ENCODE results near the gene AP4M1. TPM values are rescaled to one million over a fixed set of nuclear protein-coding genes. Genes with fewer than 3 reads are reported as not detected.

The AP4M1 gene
- polyA plus RNA-seq, 1 donor = 18.2 TPM

DNA sequence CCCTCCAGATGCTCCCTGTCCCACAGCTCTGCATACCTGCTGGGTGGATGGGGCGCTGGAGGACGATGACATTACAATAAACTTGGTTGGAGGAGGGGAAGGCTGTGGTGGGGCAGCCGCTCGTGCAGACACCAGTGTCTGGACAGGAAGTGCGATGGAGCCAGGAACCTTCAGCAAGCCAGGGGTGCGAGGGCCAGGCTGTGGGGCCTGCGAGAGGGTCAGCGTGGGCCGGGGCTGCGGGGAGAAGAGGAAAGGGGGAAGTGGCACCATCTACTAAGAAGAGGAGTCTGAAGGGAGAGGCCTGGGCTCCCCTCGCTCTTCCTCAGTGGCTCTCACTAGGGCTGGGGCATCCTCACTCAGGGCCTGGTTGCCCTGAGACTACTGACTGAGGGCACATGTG is 6.4 kb downstream of the AP4M1 start:
- no peak for DNase-seq
- H3K4me3 ChIP-seq (ENCODE audit: low read length) = no peak overlapping the region
- no peaks in the 10 kb centered on the region for H3K27me3 ChIP-seq (ENCODE audit: control insufficient read depth, insufficient read depth, low read length)
- no peak overlapping the region for H3K27ac ChIP-seq (ENCODE audit: low read length)
- 90% methylated on average over 2 of the region's 11 CpGs for WGBS (ENCODE audit: insufficient coverage, low lambda C conversion rate)
- H3K36me3 ChIP-seq (ENCODE audit: control insufficient read depth, insufficient read depth, low read length) = peaks cover 80% of the 10 kb centered on the region
- no peaks in the 10 kb centered on the region for H3K9me3 ChIP-seq (ENCODE audit: control insufficient read depth, low read depth, low read length)
- H3K4me1 ChIP-seq (ENCODE audit: control insufficient read depth, insufficient read depth, low read length) = no peaks in the 10 kb centered on the region

DNA sequence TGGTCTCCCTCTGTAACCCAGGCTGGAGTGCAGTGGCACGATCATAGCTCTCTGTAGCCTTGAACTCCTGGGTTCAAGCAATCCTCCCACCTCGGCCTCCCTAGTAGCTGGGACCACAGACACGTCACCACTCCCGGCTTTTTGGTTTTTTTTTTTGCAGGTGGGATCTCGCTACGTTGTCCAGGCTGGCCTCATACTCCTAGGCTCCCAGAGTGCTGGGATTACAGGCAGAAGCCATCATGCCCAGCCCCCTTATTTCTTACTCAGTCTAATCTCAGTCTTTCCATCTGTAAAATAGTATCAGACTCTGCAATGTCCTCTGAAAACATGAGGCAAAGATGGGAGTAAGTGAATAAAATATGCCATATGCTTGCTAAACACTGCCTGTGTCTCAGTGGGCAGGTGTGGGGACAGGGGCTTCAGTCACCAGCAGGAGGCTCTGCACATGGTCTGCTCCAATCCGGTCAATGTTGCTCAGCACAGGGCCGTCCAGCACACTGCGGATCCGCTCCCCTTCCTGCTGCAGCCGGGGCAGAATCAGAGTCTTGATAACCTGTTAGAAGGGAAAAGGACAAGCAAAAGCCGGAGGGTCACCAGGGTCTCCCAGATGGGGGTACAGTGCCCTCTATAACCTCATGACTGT is 8.2 kb downstream of the AP4M1 start:
- Histone ChIP-seq H3K27ac (ENCODE audit: low read length) (no peak overlapping the region), H3K27me3 (ENCODE audit: control insufficient read depth, insufficient read depth, low read length) (no peaks in the 10 kb centered on the region), H3K9me3 (ENCODE audit: control insufficient read depth, low read depth, low read length) (no peaks in the 10 kb centered on the region), H3K36me3 (ENCODE audit: control insufficient read depth, insufficient read depth, low read length) (peaks cover 82% of the 10 kb centered on the region), H3K4me3 (ENCODE audit: low read length) (no peak overlapping the region), H3K4me1 (ENCODE audit: control insufficient read depth, insufficient read depth, low read length) (no peaks in the 10 kb centered on the region)
- DNase-seq = no peak
- no CpG with 5 or more reads among the region's 12 CpGs for WGBS (ENCODE audit: insufficient coverage, low lambda C conversion rate)

DNA sequence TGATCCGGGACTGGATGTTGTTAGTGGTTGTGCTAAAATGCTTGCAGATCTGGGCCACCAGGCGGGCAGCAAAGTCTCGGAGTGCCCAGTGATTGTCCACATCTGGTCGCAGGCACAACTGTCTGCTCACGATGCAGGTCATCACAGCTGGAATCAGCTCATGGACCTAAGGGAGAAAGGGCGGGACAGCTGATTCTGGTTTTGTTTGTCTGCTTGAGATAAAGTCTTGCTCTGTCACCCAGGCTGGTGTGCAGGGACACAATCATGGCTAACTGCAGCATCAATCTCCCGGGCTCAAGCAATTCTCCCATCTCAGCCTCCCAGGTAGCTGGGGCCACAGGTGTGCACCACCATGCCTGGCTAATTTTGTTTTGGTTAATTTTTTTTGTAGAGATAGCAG is 9.7 kb downstream of the AP4M1 start:
- DNase-seq = no peak
- no CpG with 5 or more reads among the region's 7 CpGs for WGBS (ENCODE audit: insufficient coverage, low lambda C conversion rate)
- Histone ChIP-seq H3K4me1 (ENCODE audit: control insufficient read depth, insufficient read depth, low read length) (no peaks in the 10 kb centered on the region), H3K9me3 (ENCODE audit: control insufficient read depth, low read depth, low read length) (no peaks in the 10 kb centered on the region), H3K27ac (ENCODE audit: low read length) (no peak overlapping the region), H3K4me3 (ENCODE audit: low read length) (no peak overlapping the region), H3K27me3 (ENCODE audit: control insufficient read depth, insufficient read depth, low read length) (no peaks in the 10 kb centered on the region), H3K36me3 (ENCODE audit: control insufficient read depth, insufficient read depth, low read length) (peaks cover 70% of the 10 kb centered on the region)

DNA sequence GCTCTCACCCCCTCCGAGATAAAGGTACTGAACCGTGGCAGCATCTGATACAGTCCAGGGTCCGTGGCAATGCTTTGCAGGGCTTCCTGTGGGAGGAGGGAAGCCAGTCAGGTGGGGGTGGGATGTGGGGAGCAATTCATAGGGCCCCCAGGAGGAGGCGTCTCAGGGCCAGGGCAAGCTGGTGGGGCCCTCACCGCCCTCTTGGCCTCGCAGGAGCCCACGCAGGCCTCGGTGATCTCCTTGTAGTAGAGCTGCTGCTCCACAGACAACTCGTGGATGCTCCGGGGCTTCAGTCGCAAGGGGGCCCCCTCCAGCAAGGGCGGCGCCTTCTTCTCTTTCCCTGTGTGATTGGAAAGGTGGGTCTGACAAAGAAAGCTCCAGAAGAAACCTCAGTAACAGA is 10.5 kb downstream of the AP4M1 start:
- H3K4me1 ChIP-seq (ENCODE audit: control insufficient read depth, insufficient read depth, low read length) = no peaks in the 10 kb centered on the region
- H3K36me3 ChIP-seq (ENCODE audit: control insufficient read depth, insufficient read depth, low read length) = peaks cover 66% of the 10 kb centered on the region
- H3K27me3 ChIP-seq (ENCODE audit: control insufficient read depth, insufficient read depth, low read length) = no peaks in the 10 kb centered on the region
- WGBS (ENCODE audit: insufficient coverage, low lambda C conversion rate) = no CpG with 5 or more reads among the region's 13 CpGs
- H3K4me3 ChIP-seq (ENCODE audit: low read length) = no peak overlapping the region
- H3K27ac ChIP-seq (ENCODE audit: low read length) = no peak overlapping the region
- no peak for DNase-seq
- no peaks in the 10 kb centered on the region for H3K9me3 ChIP-seq (ENCODE audit: control insufficient read depth, low read depth, low read length)

DNA sequence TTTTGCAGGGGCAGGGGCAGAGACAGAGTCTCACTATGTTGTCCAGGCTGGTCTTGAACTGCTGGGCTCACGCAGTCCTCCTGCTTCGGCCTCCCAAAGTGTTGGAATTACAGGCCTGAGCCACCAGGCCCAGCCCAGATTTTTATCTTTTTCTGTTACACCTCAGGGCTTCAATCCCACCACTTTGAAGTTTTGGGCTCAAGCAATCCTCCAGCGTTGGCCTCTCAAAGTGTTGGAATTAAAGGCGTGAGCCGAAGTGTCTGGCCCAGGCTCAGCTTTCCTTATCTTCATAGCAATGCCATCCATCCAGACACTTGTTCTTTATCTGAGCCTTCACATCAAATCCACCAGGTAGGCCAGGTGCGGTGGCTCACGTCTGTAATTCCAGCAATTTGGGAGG is 13.6 kb downstream of the AP4M1 start:
- H3K27me3 ChIP-seq (ENCODE audit: control insufficient read depth, insufficient read depth, low read length) = no peaks in the 10 kb centered on the region
- H3K4me1 ChIP-seq (ENCODE audit: control insufficient read depth, insufficient read depth, low read length) = peaks cover 5% of the 10 kb centered on the region

DNA sequence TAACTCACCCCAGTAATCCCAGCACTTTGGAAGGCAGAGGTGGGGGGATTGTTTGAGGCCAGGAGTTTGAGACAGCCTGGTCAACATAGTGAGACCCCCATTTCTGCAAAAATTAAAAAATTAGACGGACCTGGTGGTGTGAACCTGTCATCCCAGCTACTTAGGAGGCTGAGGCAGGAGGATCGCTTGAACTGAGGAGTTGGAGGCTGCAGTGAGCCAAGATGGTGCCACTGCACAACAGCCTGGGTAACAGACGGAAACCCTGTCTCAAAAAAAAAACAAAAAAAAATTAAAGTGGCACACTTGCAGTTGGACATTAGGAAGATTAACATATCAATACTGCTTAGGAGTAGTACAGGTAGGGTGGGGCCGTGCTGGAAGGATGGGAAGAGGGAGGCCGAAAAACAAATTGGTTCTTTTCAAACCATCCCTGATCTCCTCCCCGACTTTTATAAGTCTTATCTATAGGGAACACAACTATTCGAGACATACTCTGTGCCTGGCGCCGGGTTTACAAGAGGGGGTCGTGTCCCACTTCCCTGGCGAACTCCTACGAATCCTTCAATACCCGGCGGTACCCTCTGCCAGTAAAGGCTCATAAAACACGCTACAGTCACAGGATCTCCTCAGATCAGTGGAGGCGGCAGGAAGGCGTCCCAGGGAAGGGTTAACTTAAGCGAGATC is 17.1 kb downstream of the AP4M1 start:
- no peaks in the 10 kb centered on the region for H3K9me3 ChIP-seq (ENCODE audit: control insufficient read depth, low read depth, low read length)
- no peak for DNase-seq
- WGBS (ENCODE audit: insufficient coverage, low lambda C conversion rate) = 27% methylated on average over 3 of the region's 18 CpGs

More for the DNA sequence above, 13.6 kb downstream of the AP4M1 start:
- WGBS (ENCODE audit: insufficient coverage, low lambda C conversion rate) = no CpG with 5 or more reads among the region's 7 CpGs
- Histone ChIP-seq H3K36me3 (ENCODE audit: control insufficient read depth, insufficient read depth, low read length) (peaks cover 39% of the 10 kb centered on the region), H3K9me3 (ENCODE audit: control insufficient read depth, low read depth, low read length) (no peaks in the 10 kb centered on the region), H3K27ac (ENCODE audit: low read length) (no peak overlapping the region), H3K4me3 (ENCODE audit: low read length) (no peak overlapping the region)
- no peak for DNase-seq

DNA sequence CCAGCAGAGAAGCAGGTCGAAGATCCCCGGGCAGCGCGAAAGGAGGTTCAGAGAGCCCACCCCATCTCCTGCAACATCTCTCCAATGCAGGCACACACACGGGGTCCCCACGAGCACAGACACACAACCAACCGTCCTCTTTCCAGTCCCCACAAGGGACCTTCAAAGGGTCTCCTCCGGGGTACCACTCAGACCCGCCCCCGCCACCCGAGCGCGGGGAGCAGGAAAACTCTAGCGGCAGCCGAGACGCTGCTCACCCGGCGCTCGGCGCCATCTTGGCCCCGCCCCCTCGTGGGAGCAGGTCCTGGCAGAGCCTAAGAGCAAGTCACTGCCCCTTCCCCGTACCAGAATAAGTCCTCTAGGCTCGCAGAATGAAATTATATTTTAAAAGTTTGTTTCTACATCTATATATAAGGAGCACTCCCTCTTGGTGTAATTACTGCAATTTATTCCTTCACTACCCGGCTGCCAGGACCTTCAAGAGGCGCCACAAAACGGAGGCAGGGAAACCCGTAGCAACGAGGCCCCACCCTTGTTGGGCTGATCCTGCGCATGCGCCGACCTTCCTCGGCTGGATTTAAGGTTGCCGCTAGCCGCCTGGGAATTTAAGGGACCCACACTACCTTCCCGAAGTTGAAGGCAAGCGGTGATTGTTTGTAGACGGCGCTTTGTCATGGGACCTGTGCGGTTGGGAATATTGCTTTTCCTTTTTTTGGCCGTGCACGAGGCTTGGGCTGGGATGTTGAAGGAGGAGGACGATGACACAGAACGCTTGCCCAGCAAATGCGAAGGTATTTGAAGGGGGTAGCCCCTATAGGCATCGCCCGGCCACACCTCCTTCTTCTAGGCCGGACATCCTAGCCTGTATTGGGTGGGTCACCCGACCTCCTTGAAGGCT is 17.9 kb downstream of the AP4M1 start, which contains the start of the genes CNPY4 and TAF6:
Gene CNPY4 (plus strand): TSS at position 563 of the 898 bp plus-strand sequence. CDS start 111 bp downstream, at position 674.
Gene TAF6 (minus strand): TSS at position 287 of the 898 bp plus-strand sequence. CDS start 5,149 bp downstream, outside the sequence.
- peak; percentile 92 to 93 for DNase-seq

More for the DNA sequence above, 17.1 kb downstream of the AP4M1 start:
- Histone ChIP-seq H3K27ac (ENCODE audit: low read length) (no peak overlapping the region), H3K36me3 (ENCODE audit: control insufficient read depth, insufficient read depth, low read length) (peaks cover 16% of the 10 kb centered on the region), H3K27me3 (ENCODE audit: control insufficient read depth, insufficient read depth, low read length) (no peaks in the 10 kb centered on the region), H3K4me1 (ENCODE audit: control insufficient read depth, insufficient read depth, low read length) (peaks cover 12% of the 10 kb centered on the region), H3K4me3 (ENCODE audit: low read length) (peak overlapping the region; percentile 76)

DNA sequence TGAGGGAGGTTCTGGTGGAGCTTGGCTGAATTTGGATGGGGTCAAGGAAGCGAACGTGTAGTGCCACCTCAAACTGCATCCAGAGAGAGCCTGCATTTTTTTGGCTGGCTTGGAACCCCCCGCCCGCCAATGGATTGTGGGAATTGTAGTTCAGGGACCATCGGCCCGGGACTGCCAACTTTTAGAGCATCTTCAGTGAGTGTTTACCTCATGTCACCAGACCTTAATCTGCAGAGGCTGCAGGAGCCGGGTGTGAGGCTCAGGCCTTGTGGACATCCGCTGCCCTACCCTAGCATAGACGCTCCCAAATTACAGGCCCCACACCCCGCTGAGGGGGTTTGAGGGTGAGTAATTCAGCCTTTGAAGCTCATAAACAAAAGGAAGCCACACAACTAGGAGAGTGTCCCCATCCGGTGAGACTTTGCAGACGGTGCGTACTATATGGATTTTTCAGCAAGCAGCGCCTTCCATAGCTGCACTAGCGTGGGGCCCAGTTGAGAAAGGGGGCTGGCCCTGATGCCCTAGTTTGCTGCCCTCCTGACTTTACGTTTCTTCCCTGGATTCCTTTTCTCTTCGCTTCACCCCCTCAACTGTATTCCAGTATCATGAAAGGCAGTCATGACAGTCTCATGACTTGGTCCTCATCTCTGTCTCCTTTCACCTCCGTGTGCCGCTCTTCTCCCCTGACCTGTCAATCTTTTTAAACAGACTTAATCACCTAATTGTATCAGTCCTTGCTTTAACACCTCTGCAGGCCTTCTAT is 18.7 kb downstream of the AP4M1 start:
- Histone ChIP-seq H3K4me1 (ENCODE audit: control insufficient read depth, insufficient read depth, low read length) (peaks cover 24% of the 10 kb centered on the region), H3K9me3 (ENCODE audit: control insufficient read depth, low read depth, low read length) (no peaks in the 10 kb centered on the region), H3K27ac (ENCODE audit: low read length) (peak overlapping the region; percentile 54), H3K4me3 (ENCODE audit: low read length) (peak overlapping the region; percentile 76), H3K36me3 (ENCODE audit: control insufficient read depth, insufficient read depth, low read length) (peaks cover 9% of the 10 kb centered on the region), H3K27me3 (ENCODE audit: control insufficient read depth, insufficient read depth, low read length) (no peaks in the 10 kb centered on the region)
- 38% methylated on average over 5 of the region's 19 CpGs for WGBS (ENCODE audit: insufficient coverage, low lambda C conversion rate)
- peak in 1 of 2 donors; percentile 51 for DNase-seq

More for the DNA sequence above, 17.9 kb downstream of the AP4M1 start, which contains the start of the genes CNPY4 and TAF6:
- peaks cover 15% of the 10 kb centered on the region for H3K4me1 ChIP-seq (ENCODE audit: control insufficient read depth, insufficient read depth, low read length)
- peaks cover 9% of the 10 kb centered on the region for H3K36me3 ChIP-seq (ENCODE audit: control insufficient read depth, insufficient read depth, low read length)
- 0% methylated on average over 1 of the region's 49 CpGs for WGBS (ENCODE audit: insufficient coverage, low lambda C conversion rate)
- peak within 1 kb of the TSS; percentile 54 for H3K27ac ChIP-seq (ENCODE audit: low read length)
- no peaks in the 10 kb centered on the region for H3K9me3 ChIP-seq (ENCODE audit: control insufficient read depth, low read depth, low read length)
- H3K27me3 ChIP-seq (ENCODE audit: control insufficient read depth, insufficient read depth, low read length) = no peaks in the 10 kb centered on the region
- H3K4me3 ChIP-seq (ENCODE audit: low read length) = peak within 1 kb of the TSS; percentile 76

DNA sequence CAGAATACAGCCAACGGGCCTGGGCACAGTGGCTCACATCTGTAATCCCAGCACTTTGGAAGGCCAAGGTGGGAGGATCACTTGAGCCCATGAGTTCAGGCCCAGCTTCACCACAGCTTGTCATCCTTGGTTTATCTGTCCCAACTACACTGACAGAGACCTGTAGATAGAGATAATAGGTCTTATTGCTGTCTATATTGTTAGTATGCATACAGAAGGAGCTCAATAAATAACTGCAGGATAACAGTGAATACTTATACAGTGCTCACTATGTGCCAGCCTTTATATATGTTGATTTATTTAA is 19.2 kb downstream of the AP4M1 start:
- WGBS (ENCODE audit: insufficient coverage, low lambda C conversion rate) = no CpG with 5 or more reads among the region's 1 CpG

More for the DNA sequence above, 19.2 kb downstream of the AP4M1 start:
- Histone ChIP-seq H3K9me3 (ENCODE audit: control insufficient read depth, low read depth, low read length) (no peaks in the 10 kb centered on the region), H3K27me3 (ENCODE audit: control insufficient read depth, insufficient read depth, low read length) (no peaks in the 10 kb centered on the region), H3K27ac (ENCODE audit: low read length) (no peak overlapping the region), H3K36me3 (ENCODE audit: control insufficient read depth, insufficient read depth, low read length) (peaks cover 9% of the 10 kb centered on the region), H3K4me3 (ENCODE audit: low read length) (no peak overlapping the region), H3K4me1 (ENCODE audit: control insufficient read depth, insufficient read depth, low read length) (peaks cover 29% of the 10 kb centered on the region)
- no peak for DNase-seq
